Measurements from ENCODE around the gene REG1B.

Gene REG1B

GRCh38 chr2:79105259-79105658 is 17.5 kb upstream of the REG1B start:
- H3K9ac ChIP-seq (ENCODE audit: low read length), result no peak overlapping the region
- no peaks in the 10 kb centered on the region for H4K20me1 ChIP-seq (ENCODE audit: low read depth, low read length)
- TF ChIP-seq CTCF (IDR thresholded peaks at IDR 0.05; ENCODE audit: insufficient read depth, low read length, poor library complexity, severe bottlenecking) (no peak), EZH2phosphoT487 (conservative IDR thresholded peaks at IDR 0.05; ENCODE audit: low read length) (no peak)
- H3K4me2 ChIP-seq (ENCODE audit: low read depth, low read length, poor library complexity, severe bottlenecking), result no peak overlapping the region
- H2AFZ ChIP-seq (ENCODE audit: low read depth, low read length, severe bottlenecking), result no peak overlapping the region
- H3K27me3 ChIP-seq (ENCODE audit: low read length), result no peaks in the 10 kb centered on the region
- H3K79me2 ChIP-seq (ENCODE audit: insufficient read depth, low read length), result no peaks in the 10 kb centered on the region
- no peaks in the 10 kb centered on the region for H3K9me3 ChIP-seq (ENCODE audit: insufficient read depth, low read length)
- H3K4me3 ChIP-seq (ENCODE audit: insufficient read depth, low read length, poor library complexity, severe bottlenecking), result no peak overlapping the region
- H3K9me2 ChIP-seq (replicated peaks; ENCODE audit: insufficient read depth, low read length), result no peaks in the 10 kb centered on the region
- no peaks in the 10 kb centered on the region for H3F3A ChIP-seq (ENCODE audit: insufficient read depth)
- H3K27ac ChIP-seq (ENCODE audit: low read depth, low read length), result no peak overlapping the region
- no peaks in the 10 kb centered on the region for H3K36me3 ChIP-seq (ENCODE audit: low read length)

GRCh38 chr2:79103214-79103613 is 15.4 kb upstream of the REG1B start:
- Histone ChIP-seq H4K20me1 (ENCODE audit: low read depth, low read length) (no peaks in the 10 kb centered on the region), H3K4me2 (ENCODE audit: low read depth, low read length, poor library complexity, severe bottlenecking) (no peak overlapping the region)

GRCh38 chr2:79101024-79101423 is 13.2 kb upstream of the REG1B start:
- Histone ChIP-seq H3K9me3 (ENCODE audit: insufficient read depth, low read length) (no peaks in the 10 kb centered on the region), H3K27me3 (ENCODE audit: low read length) (no peaks in the 10 kb centered on the region), H3K9ac (ENCODE audit: low read length) (no peak overlapping the region), H3K4me3 (ENCODE audit: insufficient read depth, low read length, poor library complexity, severe bottlenecking) (no peak overlapping the region), H3K79me2 (ENCODE audit: insufficient read depth, low read length) (no peaks in the 10 kb centered on the region), H3F3A (ENCODE audit: insufficient read depth) (no peaks in the 10 kb centered on the region), H3K9me2 (replicated peaks; ENCODE audit: insufficient read depth, low read length) (no peaks in the 10 kb centered on the region), H3K4me2 (ENCODE audit: low read depth, low read length, poor library complexity, severe bottlenecking) (no peak overlapping the region), H3K27ac (ENCODE audit: low read depth, low read length) (no peak overlapping the region), H3K36me3 (ENCODE audit: low read length) (no peaks in the 10 kb centered on the region), H4K20me1 (ENCODE audit: low read depth, low read length) (no peaks in the 10 kb centered on the region), H2AFZ (ENCODE audit: low read depth, low read length, severe bottlenecking) (no peak overlapping the region)
- TF ChIP-seq EZH2phosphoT487 (conservative IDR thresholded peaks at IDR 0.05; ENCODE audit: low read length) (no peak), CTCF (IDR thresholded peaks at IDR 0.05; ENCODE audit: insufficient read depth, low read length, poor library complexity, severe bottlenecking) (no peak)

More at GRCh38 chr2:79103214-79103613, 15.4 kb upstream of the REG1B start:
- H3F3A ChIP-seq (ENCODE audit: insufficient read depth), result no peaks in the 10 kb centered on the region
- H3K36me3 ChIP-seq (ENCODE audit: low read length), result no peaks in the 10 kb centered on the region
- TF ChIP-seq EZH2phosphoT487 (conservative IDR thresholded peaks at IDR 0.05; ENCODE audit: low read length) (no peak), CTCF (IDR thresholded peaks at IDR 0.05; ENCODE audit: insufficient read depth, low read length, poor library complexity, severe bottlenecking) (no peak)
- H3K4me3 ChIP-seq (ENCODE audit: insufficient read depth, low read length, poor library complexity, severe bottlenecking), result no peak overlapping the region
- no peaks in the 10 kb centered on the region for H3K9me2 ChIP-seq (replicated peaks; ENCODE audit: insufficient read depth, low read length)
- H3K27ac ChIP-seq (ENCODE audit: low read depth, low read length), result no peak overlapping the region
- no peaks in the 10 kb centered on the region for H3K9me3 ChIP-seq (ENCODE audit: insufficient read depth, low read length)
- H3K9ac ChIP-seq (ENCODE audit: low read length), result no peak overlapping the region
- no peak overlapping the region for H2AFZ ChIP-seq (ENCODE audit: low read depth, low read length, severe bottlenecking)
- no peaks in the 10 kb centered on the region for H3K79me2 ChIP-seq (ENCODE audit: insufficient read depth, low read length)
- no peaks in the 10 kb centered on the region for H3K27me3 ChIP-seq (ENCODE audit: low read length)
